Measurements from ENCODE around the gene JMJD6. TPM values are rescaled to one million over a fixed set of nuclear protein-coding genes. Genes with fewer than 3 reads are reported as not detected.

Gene JMJD6
- total and polyA plus RNA-seq, 9 of the 15 experiments (the other 6 are each of a cell fraction or from before 2014, with no cell fraction given), result 2.5 to 52.3 (median 36.3) TPM

GRCh38 chr17:76671123-76671911, 55.1 kb downstream of the JMJD6 start (continued):
- TF ChIP-seq CLOCK (CRISPR knock-in tag; IDR thresholded peaks at IDR 0.05; ENCODE audit: borderline replicate concordance) (no peak), GTF2E2 (tag; IDR thresholded peaks at IDR 0.05) (0 out of 2 replicates have a peak, but pooled peaks have one; percentile 2), HDAC1 (IDR thresholded peaks at IDR 0.05) (peak in 1 of 2 experiments; percentile 57; a peak in 1 of 4 replicates), FOXM1 (IDR thresholded peaks at IDR 0.05; ENCODE audit: low read depth) (peak; percentile 50; the same call in 1 of the 2 replicates), FOXM1 (CRISPR knock-in tag; IDR thresholded peaks at IDR 0.05; ENCODE audit: low read depth) (no peak), SMAD4 (CRISPR knock-in tag; conservative IDR thresholded peaks at IDR 0.05) (peak; percentile 68), KHSRP (IDR thresholded peaks at IDR 0.05) (no peak), ZBTB17 (CRISPR knock-in tag; IDR thresholded peaks at IDR 0.05) (no peak), RBFOX2 (IDR thresholded peaks at IDR 0.05; ENCODE audit: low read depth, low read length) (peak; percentile 76), POU5F1 (IDR thresholded peaks at IDR 0.05; ENCODE audit: borderline replicate concordance, low read depth, low read length, partially characterized antibody) (no peak), ZNF507 (tag; conservative IDR thresholded peaks at IDR 0.05) (no peak), NCOA1 (IDR thresholded peaks at IDR 0.05; ENCODE audit: low read depth) (no peak), SREBF1 (IDR thresholded peaks at IDR 0.05; ENCODE audit: borderline replicate concordance, low read depth, low read length) (no peak), YY1 (IDR thresholded peaks at IDR 0.05; ENCODE audit: borderline replicate concordance in 1 of 3, control insufficient read depth in 1 of 3, extremely low read depth in 1 of 3, insufficient read depth in 3 of 3, insufficient read length in 1 of 3, insufficient replicate concordance in 2 of 3, low read depth in 1 of 3, low read length in 2 of 3) (no peak), FOXA1 (IDR thresholded peaks at IDR 0.05; ENCODE audit: borderline replicate concordance) (no peak)
- TF ChIP-seq, protein P1, sequence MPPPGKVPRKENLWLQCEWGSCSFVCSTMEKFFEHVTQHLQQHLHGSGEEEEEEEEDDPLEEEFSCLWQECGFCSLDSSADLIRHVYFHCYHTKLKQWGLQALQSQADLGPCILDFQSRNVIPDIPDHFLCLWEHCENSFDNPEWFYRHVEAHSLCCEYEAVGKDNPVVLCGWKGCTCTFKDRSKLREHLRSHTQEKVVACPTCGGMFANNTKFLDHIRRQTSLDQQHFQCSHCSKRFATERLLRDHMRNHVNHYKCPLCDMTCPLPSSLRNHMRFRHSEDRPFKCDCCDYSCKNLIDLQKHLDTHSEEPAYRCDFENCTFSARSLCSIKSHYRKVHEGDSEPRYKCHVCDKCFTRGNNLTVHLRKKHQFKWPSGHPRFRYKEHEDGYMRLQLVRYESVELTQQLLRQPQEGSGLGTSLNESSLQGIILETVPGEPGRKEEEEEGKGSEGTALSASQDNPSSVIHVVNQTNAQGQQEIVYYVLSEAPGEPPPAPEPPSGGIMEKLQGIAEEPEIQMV (tag; conservative IDR thresholded peaks at IDR 0.05; ENCODE audit: low read depth), result no peak
- TF ChIP-seq, protein P2, sequence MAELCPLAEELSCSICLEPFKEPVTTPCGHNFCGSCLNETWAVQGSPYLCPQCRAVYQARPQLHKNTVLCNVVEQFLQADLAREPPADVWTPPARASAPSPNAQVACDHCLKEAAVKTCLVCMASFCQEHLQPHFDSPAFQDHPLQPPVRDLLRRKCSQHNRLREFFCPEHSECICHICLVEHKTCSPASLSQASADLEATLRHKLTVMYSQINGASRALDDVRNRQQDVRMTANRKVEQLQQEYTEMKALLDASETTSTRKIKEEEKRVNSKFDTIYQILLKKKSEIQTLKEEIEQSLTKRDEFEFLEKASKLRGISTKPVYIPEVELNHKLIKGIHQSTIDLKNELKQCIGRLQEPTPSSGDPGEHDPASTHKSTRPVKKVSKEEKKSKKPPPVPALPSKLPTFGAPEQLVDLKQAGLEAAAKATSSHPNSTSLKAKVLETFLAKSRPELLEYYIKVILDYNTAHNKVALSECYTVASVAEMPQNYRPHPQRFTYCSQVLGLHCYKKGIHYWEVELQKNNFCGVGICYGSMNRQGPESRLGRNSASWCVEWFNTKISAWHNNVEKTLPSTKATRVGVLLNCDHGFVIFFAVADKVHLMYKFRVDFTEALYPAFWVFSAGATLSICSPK (IDR thresholded peaks at IDR 0.05; ENCODE audit: borderline replicate concordance), result no peak
- TF ChIP-seq, protein P3, sequence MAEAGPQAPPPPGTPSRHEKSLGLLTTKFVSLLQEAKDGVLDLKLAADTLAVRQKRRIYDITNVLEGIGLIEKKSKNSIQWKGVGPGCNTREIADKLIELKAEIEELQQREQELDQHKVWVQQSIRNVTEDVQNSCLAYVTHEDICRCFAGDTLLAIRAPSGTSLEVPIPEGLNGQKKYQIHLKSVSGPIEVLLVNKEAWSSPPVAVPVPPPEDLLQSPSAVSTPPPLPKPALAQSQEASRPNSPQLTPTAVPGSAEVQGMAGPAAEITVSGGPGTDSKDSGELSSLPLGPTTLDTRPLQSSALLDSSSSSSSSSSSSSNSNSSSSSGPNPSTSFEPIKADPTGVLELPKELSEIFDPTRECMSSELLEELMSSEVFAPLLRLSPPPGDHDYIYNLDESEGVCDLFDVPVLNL (CRISPR knock-in tag; IDR thresholded peaks at IDR 0.05; ENCODE audit: low read depth), result 0 out of 2 replicates have a peak, but pooled peaks have one; percentile 43
